K562 (cell line): Measurements from ENCODE around the gene BAIAP2. TPM values are rescaled to one million over a fixed set of nuclear protein-coding genes. Genes with fewer than 3 reads are reported as not detected.
A peak's percentile ranks its signal among the peaks of the same experiment; 100 is the strongest.

Source experiments
- FOXA3 ChIP-seq, 2 experiments: fragments of 450-650 bp in 1 of 2; sonication (generic) in 1 of 2; formaldehyde crosslinking; IDR thresholded peaks in 1 of 2; conservative IDR thresholded peaks in 1 of 2; 2 replicates each; pipeline versions ENCODE4 v1.4.0 to v1.8.0; 2020 to 2022; ENCODE audit warnings: mild to moderate bottlenecking in 2 of 2, missing genetic modification reagents in 1 of 2
- HMG20A ChIP-seq: fragments of 450-650 bp; formaldehyde crosslinking; conservative IDR thresholded peaks from 2 replicates; pipeline ENCODE4 v1.4.0; 2020; ENCODE audit warnings: mild to moderate bottlenecking, mixed read lengths
- ID3 ChIP-seq, 2 experiments: fragments of 250-450 bp in 1 of 2; fragments of 450-650 bp in 1 of 2; sonication (Bioruptor Pico) in 1 of 2; IDR thresholded peaks; 2 replicates each; pipeline versions ENCODE4 v1.6.1 to v1.8.0; 2016 to 2021; ENCODE audit warnings: mild to moderate bottlenecking in 2 of 2, moderate library complexity in 2 of 2, missing compliant biosample characterization in 1 of 2, missing genetic modification characterization in 1 of 2
- L3MBTL2 ChIP-seq: fragments of 450-650 bp; IDR thresholded peaks from 2 replicates; pipeline ENCODE4 v1.6.1; 2016; ENCODE audit warnings: mild to moderate bottlenecking, moderate library complexity
- MGA ChIP-seq: fragments of 450-650 bp; IDR thresholded peaks from 2 replicates; pipeline ENCODE4 v1.6.1; 2016; ENCODE audit warnings: mild to moderate bottlenecking, moderate library complexity
- POLR3A ChIP-seq: IDR thresholded peaks from 2 replicates; pipeline ENCODE4 v1.6.1; 2011; ENCODE audit warnings: borderline replicate concordance, mild to moderate bottlenecking, moderate library complexity; ENCODE audit not compliant: insufficient read length, insufficient read depth; ENCODE audit errors: extremely low read depth
- RB1 ChIP-seq: fragments of 450-650 bp; IDR thresholded peaks from 2 replicates; pipeline ENCODE4 v1.6.1; 2017; ENCODE audit warnings: low read depth, mild to moderate bottlenecking
- SRSF3 ChIP-seq: fragments of 200-400 bp; formaldehyde crosslinking; IDR thresholded peaks from 2 replicates; pipeline ENCODE4 v1.6.1; 2016; ENCODE audit warnings: mild to moderate bottlenecking, low read length, moderate library complexity; ENCODE audit not compliant: insufficient read depth
- polyA plus RNA-seq, 8 experiments: library from polyadenylated mRNA; depleted of rRNA in 4 of 8; stranded (reverse) in 5 of 8; unstranded in 3 of 8; fragments of >200 nt; fragmentation: Nextera tagmentation in 2 of 8; fragmentation: Illumina TruSeq in 1 of 8; extraction: Ambion mirVana in 2 of 8; extraction: Trizol in 1 of 8; gene quantifications; 2 replicates each; pipeline versions ENCODE4 v1.2.1 to v1.2.3, GENCODE V29; 2011 to 2014; ENCODE audit warnings: inconsistent platforms in 1 of 8, missing spikeins in 1 of 8
- total RNA-seq, 7 experiments: library from RNA; depleted of rRNA in 6 of 7; stranded (reverse); fragments of >200 nt in 6 of 7; fragmentation: Illumina TruSeq in 2 of 7; extraction: Trizol in 2 of 7; gene quantifications; 2 replicates each; pipeline versions ENCODE4 v1.2.1 to v1.2.3, GENCODE V29; 2011 to 2021; ENCODE audit warnings: low replicate concordance in 1 of 7
- TF ChIP-seq, protein P1 (sequence below): fragments of 450-650 bp; IDR thresholded peaks from 2 replicates; pipeline ENCODE4 v1.6.1; 2018; ENCODE audit not compliant: partially characterized antibody

BAIAP2 gene
- total and polyA plus RNA-seq, 9 of the 15 experiments (the other 6 are each of a cell fraction or from before 2014, with no cell fraction given): 2.3 to 51.6 (median 18.4) TPM

GRCh38 chr17:81142301-81143199 is 107.6 kb downstream of the BAIAP2 start (continued):
- TF ChIP-seq, protein P1, sequence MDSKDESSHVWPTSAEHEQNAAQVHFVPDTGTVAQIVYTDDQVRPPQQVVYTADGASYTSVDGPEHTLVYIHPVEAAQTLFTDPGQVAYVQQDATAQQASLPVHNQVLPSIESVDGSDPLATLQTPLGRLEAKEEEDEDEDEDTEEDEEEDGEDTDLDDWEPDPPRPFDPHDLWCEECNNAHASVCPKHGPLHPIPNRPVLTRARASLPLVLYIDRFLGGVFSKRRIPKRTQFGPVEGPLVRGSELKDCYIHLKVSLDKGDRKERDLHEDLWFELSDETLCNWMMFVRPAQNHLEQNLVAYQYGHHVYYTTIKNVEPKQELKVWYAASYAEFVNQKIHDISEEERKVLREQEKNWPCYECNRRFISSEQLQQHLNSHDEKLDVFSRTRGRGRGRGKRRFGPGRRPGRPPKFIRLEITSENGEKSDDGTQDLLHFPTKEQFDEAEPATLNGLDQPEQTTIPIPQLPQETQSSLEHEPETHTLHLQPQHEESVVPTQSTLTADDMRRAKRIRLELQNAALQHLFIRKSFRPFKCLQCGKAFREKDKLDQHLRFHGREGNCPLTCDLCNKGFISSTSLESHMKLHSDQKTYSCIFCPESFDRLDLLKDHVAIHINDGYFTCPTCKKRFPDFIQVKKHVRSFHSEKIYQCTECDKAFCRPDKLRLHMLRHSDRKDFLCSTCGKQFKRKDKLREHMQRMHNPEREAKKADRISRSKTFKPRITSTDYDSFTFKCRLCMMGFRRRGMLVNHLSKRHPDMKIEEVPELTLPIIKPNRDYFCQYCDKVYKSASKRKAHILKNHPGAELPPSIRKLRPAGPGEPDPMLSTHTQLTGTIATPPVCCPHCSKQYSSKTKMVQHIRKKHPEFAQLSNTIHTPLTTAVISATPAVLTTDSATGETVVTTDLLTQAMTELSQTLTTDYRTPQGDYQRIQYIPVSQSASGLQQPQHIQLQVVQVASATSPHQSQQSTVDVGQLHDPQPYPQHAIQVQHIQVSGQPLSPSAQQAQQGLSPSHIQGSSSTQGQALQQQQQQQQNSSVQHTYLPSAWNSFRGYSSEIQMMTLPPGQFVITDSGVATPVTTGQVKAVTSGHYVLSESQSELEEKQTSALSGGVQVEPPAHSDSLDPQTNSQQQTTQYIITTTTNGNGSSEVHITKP: peak; percentile 84
- TF ChIP-seq HMG20A: no peak
- TF ChIP-seq FOXA3 (CRISPR knock-in tag; conservative IDR thresholded peaks at IDR 0.05 in 1 of 2, IDR thresholded peaks at IDR 0.05 in 1 of 2): peak in 1 of 2 experiments; percentile 44; a peak in 1 of 4 replicates
- TF ChIP-seq L3MBTL2: peak; percentile 63
- TF ChIP-seq POLR3A: no peak
- TF ChIP-seq ID3 (CRISPR knock-in tag; IDR thresholded peaks at IDR 0.05): no peak
- 0 out of 2 replicates have a peak, but pooled peaks have one; percentile 34 for TF ChIP-seq ID3 (tag; IDR thresholded peaks at IDR 0.05)
- TF ChIP-seq SRSF3: no peak
- peak; percentile 53; the same call in 1 of the 2 replicates for TF ChIP-seq RB1
- no peak; the same call in 1 of the 2 replicates for TF ChIP-seq MGA
